PFSK-1 (cell line): ENCODE results near the gene HOXB6.

Experiments
- POLR2AphosphoS5 ChIP-seq: IDR thresholded peaks from 2 replicates; pipeline ENCODE4 v1.6.1; 2012; ENCODE audit warnings: low read depth, mild to moderate bottlenecking, control low read depth, low read length, moderate library complexity
- REST ChIP-seq, 2 experiments: IDR thresholded peaks; 2 replicates each; pipeline versions ENCODE4 v1.6.1 to v1.8.0; 2011 to 2012; ENCODE audit warnings: low read depth in 2 of 2, low read length in 2 of 2, control low read depth in 1 of 2, inconsistent platforms in 1 of 2, mild to moderate bottlenecking in 1 of 2, moderate library complexity in 1 of 2; ENCODE audit not compliant: insufficient read depth in 1 of 2
- TAF1 ChIP-seq: IDR thresholded peaks from 2 replicates; pipeline ENCODE4 v1.6.1; 2012; ENCODE audit warnings: low read length, control low read depth, borderline replicate concordance; ENCODE audit not compliant: insufficient read depth

GRCh38 chr17:48550502-48551213 is 54.1 kb downstream of the HOXB6 start:
- TF ChIP-seq POLR2AphosphoS5 (no peak), TAF1 (no peak), REST (IDR thresholded peaks at IDR 0.05; ENCODE audit: insufficient read depth in 1 of 2, low read depth in 2 of 2, low read length in 2 of 2) (no peak)
